H1 (cell line): ENCODE results near the gene LCNL1. TPM values are rescaled to one million over a fixed set of nuclear protein-coding genes. Genes with fewer than 3 reads are reported as not detected.

ENCODE experiments used
- ASH2L ChIP-seq: fragments of 200-600, 300-600 bp; sonication (generic); IDR thresholded peaks from one replicate; pipeline ENCODE4 v1.7.1; 2017; ENCODE audit warnings: low read length
- BCL11A ChIP-seq, 2 experiments: IDR thresholded peaks; one replicate each; pipeline ENCODE4 v1.6.1; 2011; ENCODE audit warnings: low read depth in 2 of 2, low read length in 2 of 2, mild to moderate bottlenecking in 2 of 2
- EP300 ChIP-seq, 2 experiments: IDR thresholded peaks; 1 replicate in 1 of 2; 2 replicates in 1 of 2; pipeline ENCODE4 v1.6.1; 2011 to 2012; ENCODE audit warnings: low read depth in 2 of 2, low read length in 2 of 2, mild to moderate bottlenecking in 2 of 2, borderline replicate concordance in 1 of 2, inconsistent platforms in 1 of 2, moderate library complexity in 1 of 2
- FOSL1 ChIP-seq: IDR thresholded peaks from 2 replicates; pipeline ENCODE4 v1.6.1; 2011; ENCODE audit warnings: mild to moderate bottlenecking, low read depth, low read length, moderate library complexity; ENCODE audit not compliant: insufficient read depth
- HDAC6 ChIP-seq: IDR thresholded peaks from one replicate; pipeline ENCODE4 v1.7.1; 2012; ENCODE audit warnings: low read depth, mild to moderate bottlenecking, inconsistent platforms, low read length, moderate library complexity
- KDM5A ChIP-seq: fragments of 200-600 bp; IDR thresholded peaks from 2 replicates; pipeline ENCODE4 v1.7.1; 2012; ENCODE audit warnings: mild to moderate bottlenecking, low read length, inconsistent platforms, mixed read lengths
- RXRA ChIP-seq: IDR thresholded peaks from 2 replicates; pipeline ENCODE4 v1.6.1; 2011; ENCODE audit warnings: low read depth, mild to moderate bottlenecking, low read length, moderate library complexity; ENCODE audit not compliant: insufficient read depth
- SAP30 ChIP-seq: fragments of 300-600 bp; sonication (generic); IDR thresholded peaks from 2 replicates; pipeline ENCODE4 v1.7.1; 2012; ENCODE audit warnings: low read length, moderate library complexity, mild to moderate bottlenecking, inconsistent platforms; ENCODE audit not compliant: insufficient read depth, insufficient replicate concordance
- SUZ12 ChIP-seq: fragments of 200-600 bp; sonication (generic); IDR thresholded peaks from 2 replicates; pipeline ENCODE4 v1.6.1; 2012; ENCODE audit warnings: mild to moderate bottlenecking, inconsistent platforms, low read length, moderate library complexity, mixed read lengths
- TAF1 ChIP-seq: IDR thresholded peaks from 2 replicates; pipeline ENCODE4 v1.6.1; 2011; ENCODE audit warnings: mild to moderate bottlenecking, low read depth, low read length
- polyA plus RNA-seq, 7 experiments: library from polyadenylated mRNA; depleted of rRNA in 3 of 7; stranded (reverse) in 5 of 7; unstranded in 2 of 7; fragments of >200 nt in 5 of 7; fragments of 200-250 nt in 2 of 7; gene quantifications; 1 replicate in 5 of 7; 2 replicates in 1 of 7; 4 replicates in 1 of 7; pipeline versions ENCODE4 v1.2.1 to v1.2.3, GENCODE V29; 2011 to 2013; ENCODE audit warnings: missing spikeins in 2 of 7, mixed read lengths in 2 of 7
- total RNA-seq: library from RNA; stranded (reverse); fragmentation: NEBNext Ultra II Directional; extraction: Animal tissue kit (Norgen Biotek cat#: 25700); gene quantifications from 2 replicates; pipeline ENCODE4 v1.2.1, GENCODE V29; 2021

Gene LCNL1
- total and polyA plus RNA-seq, 2 of the 8 experiments (the other 6 are each of a cell fraction or from before 2014, with no cell fraction given): 0.11 TPM; not detected in 1

- TF ChIP-seq EP300 (IDR thresholded peaks at IDR 0.05; ENCODE audit: borderline replicate concordance in 1 of 2, low read depth in 2 of 2, low read length in 2 of 2) (peak in 1 of 2 experiments; percentile 73; a peak in 1 of 3 replicates), KDM5A (no peak), BCL11A (IDR thresholded peaks at IDR 0.05; ENCODE audit: low read depth in 2 of 2, low read length in 2 of 2) (no peak), SUZ12 (no peak), FOSL1 (peak; percentile 52; the same call in 1 of the 2 replicates), TAF1 (peak; percentile 47; the same call in 1 of the 2 replicates), ASH2L (no peak), HDAC6 (no peak), SAP30 (no peak), RXRA (no peak)
These were observed 38.1 kb upstream of the LCNL1 start, which contains the start of the genes C8G and FBXW5 (continued) for GRCh38 chr9:136944519-136945332.
